H9 (cell line): ENCODE results near the gene STK35. TPM values are rescaled to one million over a fixed set of nuclear protein-coding genes. Genes with fewer than 3 reads are reported as not detected.

Source experiments
- DNase-seq: peaks from one replicate; pipeline ENCODE4 v3.0.0-alpha.2; 2017
- H2AFZ ChIP-seq: one replicate; pipeline ENCODE4 v1.6.1; 2013; ENCODE audit warnings: mild to moderate bottlenecking, low read length, control low read depth, moderate library complexity
- H2AK5ac ChIP-seq: 2 replicates; pipeline ENCODE4 v1.6.1; 2013; ENCODE audit warnings: low read length, control low read depth, mixed read lengths; ENCODE audit not compliant: insufficient read length
- H2BK120ac ChIP-seq: one replicate; pipeline ENCODE4 v1.6.1; 2013; ENCODE audit warnings: low read depth, mild to moderate bottlenecking, low read length, control low read depth, inconsistent platforms; ENCODE audit not compliant: poor library complexity, severe bottlenecking
- H2BK12ac ChIP-seq: 2 replicates; pipeline ENCODE4 v1.6.1; 2013; ENCODE audit warnings: low read length, control low read depth, mixed read lengths, low read depth; ENCODE audit not compliant: insufficient read length
- H2BK15ac ChIP-seq: 2 replicates; pipeline ENCODE4 v1.6.1; 2013; ENCODE audit warnings: low read depth, low read length, control low read depth
- H2BK20ac ChIP-seq: one replicate; pipeline ENCODE4 v1.6.1; 2013; ENCODE audit warnings: low read depth, mild to moderate bottlenecking, low read length, control low read depth, inconsistent platforms; ENCODE audit not compliant: poor library complexity, severe bottlenecking
- H2BK5ac ChIP-seq: 2 replicates; pipeline ENCODE4 v1.6.1; 2013; ENCODE audit warnings: low read length, control low read depth, mixed read lengths; ENCODE audit not compliant: insufficient read length
- H3K14ac ChIP-seq: 2 replicates; pipeline ENCODE4 v1.6.1; 2013; ENCODE audit warnings: low read length, control low read depth; ENCODE audit not compliant: insufficient read depth
- H3K18ac ChIP-seq: 2 replicates; pipeline ENCODE4 v1.6.1; 2013; ENCODE audit warnings: low read depth, mild to moderate bottlenecking, mixed read lengths, low read length, control low read depth; ENCODE audit not compliant: insufficient read length
- H3K23ac ChIP-seq: 2 replicates; pipeline ENCODE4 v1.6.1; 2013; ENCODE audit warnings: low read length, control low read depth, mixed read lengths, low read depth; ENCODE audit not compliant: insufficient read length
- H3K23me2 ChIP-seq: 2 replicates; pipeline ENCODE4 v1.6.1; 2013; ENCODE audit warnings: low read depth, mild to moderate bottlenecking, mixed read lengths, low read length, control low read depth; ENCODE audit not compliant: insufficient read length, poor library complexity, severe bottlenecking
- H3K27ac ChIP-seq: 2 replicates; pipeline ENCODE4 v1.5.1; 2013; ENCODE audit warnings: low read length, control low read depth, mixed read lengths, low read depth; ENCODE audit not compliant: insufficient read length
- H3K27me3 ChIP-seq: 2 replicates; pipeline ENCODE4 v1.6.1; 2013; ENCODE audit warnings: low read length, control low read depth, inconsistent platforms; ENCODE audit not compliant: insufficient read depth
- H3K4ac ChIP-seq: 2 replicates; pipeline ENCODE4 v1.6.1; 2013; ENCODE audit warnings: low read depth, mild to moderate bottlenecking, control low read depth, inconsistent platforms, low read length, moderate library complexity
- H3K4me1 ChIP-seq: 2 replicates; pipeline ENCODE4 v1.6.1; 2013; ENCODE audit warnings: low read length, control low read depth, inconsistent platforms; ENCODE audit not compliant: insufficient read depth
- H3K4me2 ChIP-seq: 2 replicates; pipeline ENCODE4 v1.6.1; 2013; ENCODE audit warnings: low read length, control low read depth, mixed read lengths; ENCODE audit not compliant: insufficient read length, insufficient read depth
- H3K56ac ChIP-seq: 2 replicates; pipeline ENCODE4 v1.6.1; 2013; ENCODE audit warnings: low read depth, mild to moderate bottlenecking, mixed read lengths, low read length, control low read depth; ENCODE audit not compliant: insufficient read length
- H3K79me1 ChIP-seq: 2 replicates; pipeline ENCODE4 v1.6.1; 2013; ENCODE audit warnings: low read depth, mild to moderate bottlenecking, moderate library complexity, low read length, control low read depth, inconsistent platforms; ENCODE audit not compliant: insufficient read depth, poor library complexity, severe bottlenecking
- H3K79me2 ChIP-seq: 2 replicates; pipeline ENCODE4 v1.6.1; 2013; ENCODE audit warnings: low read length, control low read depth, inconsistent platforms; ENCODE audit not compliant: insufficient read depth
- H3K9ac ChIP-seq: 2 replicates; pipeline ENCODE4 v1.6.1; 2013; ENCODE audit warnings: low read length, control low read depth, mixed read lengths; ENCODE audit not compliant: insufficient read length; ENCODE audit errors: extremely low read depth
- H3K9me3 ChIP-seq: one replicate; pipeline ENCODE4 v1.6.1; 2013; ENCODE audit warnings: low read depth, low read length, inconsistent platforms; ENCODE audit not compliant: control insufficient read depth
- H3T11ph ChIP-seq: one replicate; pipeline ENCODE4 v1.6.1; 2013; ENCODE audit warnings: mild to moderate bottlenecking, low read length, control low read depth, inconsistent platforms
- H4K20me1 ChIP-seq: one replicate; pipeline ENCODE4 v1.6.1; 2013; ENCODE audit not compliant: control insufficient read depth, insufficient read length, insufficient read depth
- H4K5ac ChIP-seq: 2 replicates; pipeline ENCODE4 v1.6.1; 2013; ENCODE audit warnings: low read depth, mild to moderate bottlenecking, mixed read lengths, low read length, control low read depth; ENCODE audit not compliant: insufficient read length
- H4K8ac ChIP-seq: replicated peaks from 2 replicates; pipeline ENCODE4 v1.6.1; 2013; ENCODE audit warnings: low read length, control low read depth, mixed read lengths, low read depth; ENCODE audit not compliant: insufficient read length
- H4K91ac ChIP-seq: 2 replicates; pipeline ENCODE4 v1.6.1; 2013; ENCODE audit warnings: low read depth, mild to moderate bottlenecking, moderate library complexity, mixed read lengths, low read length, control low read depth; ENCODE audit not compliant: insufficient read length
- H3K27ac Mint-ChIP-seq, 3 experiments: 2 replicates in 2 of 3; 3 replicates in 1 of 3; pipeline ENCODE4 v1.8.0; 2020 to 2021; ENCODE audit warnings: mixed read lengths in 3 of 3, mild to moderate bottlenecking in 1 of 3, moderate library complexity in 1 of 3
- H3K27me3 Mint-ChIP-seq: 2 replicates; pipeline ENCODE4 v1.8.0; 2021; ENCODE audit warnings: low read depth, mild to moderate bottlenecking, moderate library complexity, mixed read lengths
- H3K36me3 Mint-ChIP-seq, 3 experiments: 2 replicates in 2 of 3; 3 replicates in 1 of 3; pipeline ENCODE4 v1.8.0; 2020 to 2021; ENCODE audit warnings: low read depth in 3 of 3, mixed read lengths in 3 of 3; ENCODE audit not compliant: insufficient read depth in 1 of 3
- H3K4me1 Mint-ChIP-seq, 2 experiments: 2 replicates each; pipeline ENCODE4 v1.8.0; 2020; ENCODE audit warnings: mixed read lengths in 2 of 2
- H3K4me3 Mint-ChIP-seq, 2 experiments: 2 replicates in 1 of 2; 3 replicates in 1 of 2; pipeline ENCODE4 v1.8.0; 2020 to 2021; ENCODE audit warnings: mild to moderate bottlenecking in 2 of 2, mixed read lengths in 2 of 2, moderate library complexity in 1 of 2
- H3K9me3 Mint-ChIP-seq, 2 experiments: 2 replicates in 1 of 2; 3 replicates in 1 of 2; pipeline ENCODE4 v1.8.0; 2020; ENCODE audit warnings: mild to moderate bottlenecking in 2 of 2, mixed read lengths in 2 of 2, moderate library complexity in 1 of 2
- CTCF ChIP-seq: fragments of 200-600 bp; sonication (generic); conservative IDR thresholded peaks from 3 replicates; pipeline ENCODE4 v1.8.0; 2021; ENCODE audit warnings: antibody characterized with exemption, mild to moderate bottlenecking
- WGBS: extraction: QIAGEN DNeasy Blood & Tissue Kit; methylation state at CpG from one replicate; pipeline ENCODE4 v1.1.7; 2013; ENCODE audit warnings: missing lambda C conversion rate, low lambda C conversion rate, mixed read lengths; ENCODE audit not compliant: insufficient read length; ENCODE audit errors: extremely low coverage; 5-methylcytosine and 5-hydroxymethylcytosine counted together
- total RNA-seq: library from RNA; stranded (reverse); gene quantifications from 2 replicates; pipeline ENCODE4 v1.2.1, GENCODE V29; 2021

The STK35 gene
- total RNA-seq, 1 experiment from 2014 or later: 66.2 TPM

GRCh38 chr20:2135013-2135412 is 33.4 kb downstream of the STK35 start:
- Histone ChIP-seq H4K8ac (no peak overlapping the region), H2AK5ac (no peak overlapping the region), H3K27me3 (no peaks in the 10 kb centered on the region), H3K9ac (no peak overlapping the region), H4K5ac (no peak overlapping the region), H3K79me2 (peaks cover 3% of the 10 kb centered on the region; the same call in 1 of the 2 replicates), H3K4ac (no peak overlapping the region), H2BK5ac (no peak overlapping the region), H3K18ac (no peak overlapping the region), H2AFZ (no peak overlapping the region), H2BK15ac (no peak overlapping the region), H3K79me1 (no peaks in the 10 kb centered on the region), H3K4me1 (peaks cover 6% of the 10 kb centered on the region; the same call in 1 of the 2 replicates), H2BK12ac (no peak overlapping the region), H3K14ac (no peak overlapping the region), H3K27ac (no peak overlapping the region), H3K23ac (no peak overlapping the region), H2BK120ac (no peak overlapping the region), H3K56ac (no peak overlapping the region), H3T11ph (no peak overlapping the region), H4K20me1 (no peaks in the 10 kb centered on the region), H3K9me3 (no peaks in the 10 kb centered on the region), H3K4me2 (no peak overlapping the region), H3K23me2 (no peaks in the 10 kb centered on the region), H2BK20ac (no peak overlapping the region), H4K91ac (no peak overlapping the region)
- H3K4me1 Mint-ChIP-seq: peaks cover 45 to 53% of the 10 kb centered on the region in 2 experiments
- no CpG with 5 or more reads among the region's 4 CpGs for WGBS
- H3K27ac Mint-ChIP-seq: no peak overlapping the region; a peak in 1 of 7 replicates
- H3K36me3 Mint-ChIP-seq: peaks cover 0 to 6% (median 5%) of the 10 kb centered on the region in 3 experiments; a peak in 2 of 7 replicates
- no peak for TF ChIP-seq CTCF
- no peaks in the 10 kb centered on the region for H3K9me3 Mint-ChIP-seq
- no peak overlapping the region for H3K4me3 Mint-ChIP-seq
- H3K27me3 Mint-ChIP-seq: no peaks in the 10 kb centered on the region; the same call in 1 of the 2 replicates
- DNase-seq: no peak
